NCI-H1105 (cell line): ENCODE results near the gene MRPL4.

Experiments
- DNase-seq: peaks from one replicate; lab custom pipeline; 2025; lab: John Stamatoyannopoulos, UW

The MRPL4 gene

DNA sequence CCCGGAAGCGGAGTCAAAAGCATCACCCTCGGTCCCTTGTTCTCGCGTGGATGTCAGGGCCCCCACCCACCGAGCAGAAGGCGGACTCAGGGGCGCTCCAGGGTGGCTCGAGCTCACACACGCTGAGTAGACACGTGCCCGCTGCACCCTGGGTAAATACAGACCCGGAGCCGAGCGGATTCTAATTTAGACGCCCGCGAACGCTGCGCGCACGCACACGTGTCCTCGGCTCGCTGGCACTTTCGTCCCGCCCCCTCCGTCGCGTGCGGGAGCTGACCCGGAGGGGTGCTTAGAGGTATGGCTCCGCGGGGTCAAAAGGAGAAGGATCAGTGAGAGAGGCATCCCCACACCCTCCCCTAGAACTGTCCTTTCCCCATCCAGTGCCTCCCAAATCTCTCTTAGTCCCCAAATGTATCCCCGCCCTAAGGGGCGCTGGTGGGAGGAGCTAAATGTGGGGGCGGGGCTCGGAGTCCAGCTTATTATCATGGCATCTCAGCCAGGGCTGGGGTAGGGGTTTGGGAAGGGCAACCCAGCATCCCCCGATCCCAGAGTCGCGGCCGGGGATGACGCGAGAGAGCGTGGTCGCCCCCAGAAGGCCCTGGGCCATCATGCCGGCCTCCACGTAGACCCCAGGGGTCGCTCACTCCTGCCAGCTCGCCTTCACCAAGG, 37.3 kb downstream of the MRPL4 start:
- peak; percentile 72 for DNase-seq

GRCh38 chr19:10289836-10290356, 37.9 kb downstream of the MRPL4 start, which contains the start of gene ICAM5:
TSS of gene ICAM5 (plus strand) at chr19:10289952. CDS start at chr19:10290044, 92 bp downstream.
- peak; percentile 46 for DNase-seq

- DNase-seq: no peak
Observed at GRCh38 chr19:10290357-10290875, 38.4 kb downstream of the MRPL4 start.

GRCh38 chr19:10290876-10291553, 39.0 kb downstream of the MRPL4 start:
- DNase-seq: peak; percentile 23

DNA sequence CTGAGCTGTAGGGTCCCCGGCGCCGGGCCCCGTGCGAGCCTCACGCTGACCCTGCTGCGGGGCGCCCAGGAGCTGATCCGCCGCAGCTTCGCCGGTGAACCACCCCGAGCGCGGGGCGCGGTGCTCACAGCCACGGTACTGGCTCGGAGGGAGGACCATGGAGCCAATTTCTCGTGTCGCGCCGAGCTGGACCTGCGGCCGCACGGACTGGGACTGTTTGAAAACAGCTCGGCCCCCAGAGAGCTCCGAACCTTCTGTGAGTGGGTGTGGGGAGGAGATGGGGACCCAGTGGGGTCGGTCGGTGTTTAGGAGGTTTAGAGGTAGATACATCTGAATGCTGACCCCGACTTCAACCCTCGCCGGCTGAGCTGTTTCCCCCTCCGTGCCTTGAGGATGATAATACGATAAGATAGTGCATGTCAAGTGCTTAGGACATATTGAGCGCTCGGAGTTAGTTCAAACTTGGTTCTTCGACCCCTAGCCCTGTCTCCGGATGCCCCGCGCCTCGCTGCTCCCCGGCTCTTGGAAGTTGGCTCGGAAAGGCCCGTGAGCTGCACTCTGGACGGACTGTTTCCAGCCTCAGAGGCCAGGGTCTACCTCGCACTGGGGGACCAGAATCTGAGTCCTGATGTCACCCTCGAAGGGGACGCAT, 39.7 kb downstream of the MRPL4 start:
- no peak for DNase-seq

DNA sequence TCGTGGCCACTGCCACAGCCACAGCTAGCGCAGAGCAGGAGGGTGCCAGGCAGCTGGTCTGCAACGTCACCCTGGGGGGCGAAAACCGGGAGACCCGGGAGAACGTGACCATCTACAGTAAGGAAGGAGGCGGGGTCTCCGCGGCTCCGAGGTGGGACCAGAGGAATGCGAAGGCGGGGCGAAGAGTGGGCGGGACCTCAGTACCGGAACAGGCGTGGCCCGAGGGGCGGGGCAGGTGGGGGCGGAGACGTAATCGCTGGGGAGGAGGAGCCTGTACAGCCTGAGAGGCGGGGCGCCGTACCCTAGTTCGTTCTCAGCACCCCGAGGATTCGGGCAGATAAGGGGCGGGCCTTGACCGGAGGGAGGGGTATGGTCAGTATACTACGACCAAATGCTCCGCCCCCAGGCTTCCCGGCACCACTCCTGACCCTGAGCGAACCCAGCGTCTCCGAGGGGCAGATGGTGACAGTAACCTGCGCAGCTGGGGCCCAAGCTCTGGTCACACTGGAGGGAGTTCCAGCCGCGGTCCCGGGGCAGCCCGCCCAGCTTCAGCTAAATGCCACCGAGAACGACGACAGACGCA, 40.3 kb downstream of the MRPL4 start:
- no peak for DNase-seq

DNA sequence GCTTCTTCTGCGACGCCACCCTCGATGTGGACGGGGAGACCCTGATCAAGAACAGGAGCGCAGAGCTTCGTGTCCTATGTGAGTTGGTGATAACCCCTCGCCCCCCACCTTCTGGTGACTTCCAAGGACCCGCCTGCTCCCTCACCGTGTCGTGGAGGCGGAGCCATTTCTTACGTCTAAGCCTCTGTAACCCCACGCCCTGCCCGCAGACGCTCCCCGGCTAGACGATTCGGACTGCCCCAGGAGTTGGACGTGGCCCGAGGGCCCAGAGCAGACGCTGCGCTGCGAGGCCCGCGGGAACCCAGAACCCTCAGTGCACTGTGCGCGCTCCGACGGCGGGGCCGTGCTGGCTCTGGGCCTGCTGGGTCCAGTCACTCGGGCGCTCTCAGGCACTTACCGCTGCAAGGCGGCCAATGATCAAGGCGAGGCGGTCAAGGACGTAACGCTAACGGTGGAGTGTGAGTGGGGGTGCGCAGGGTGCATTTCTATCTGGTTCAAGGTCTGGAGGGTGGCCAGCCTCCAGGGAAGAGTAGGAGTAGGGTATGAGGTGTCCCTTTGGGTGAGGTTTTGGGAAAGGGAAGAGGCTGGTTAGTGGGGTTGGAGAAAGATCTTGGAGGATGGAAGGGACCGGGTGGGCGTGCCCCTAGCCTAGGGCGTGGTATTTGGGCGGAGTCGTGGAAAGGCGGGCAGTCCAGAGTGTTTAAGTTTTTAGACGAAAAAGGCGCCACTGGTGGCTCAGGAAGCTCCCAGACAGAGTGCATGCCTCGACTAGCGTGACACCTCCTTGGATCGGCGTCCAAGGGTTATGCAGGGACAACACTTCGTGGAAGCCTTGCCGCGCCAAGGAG, 41.0 kb downstream of the MRPL4 start:
- no peak for DNase-seq

DNA sequence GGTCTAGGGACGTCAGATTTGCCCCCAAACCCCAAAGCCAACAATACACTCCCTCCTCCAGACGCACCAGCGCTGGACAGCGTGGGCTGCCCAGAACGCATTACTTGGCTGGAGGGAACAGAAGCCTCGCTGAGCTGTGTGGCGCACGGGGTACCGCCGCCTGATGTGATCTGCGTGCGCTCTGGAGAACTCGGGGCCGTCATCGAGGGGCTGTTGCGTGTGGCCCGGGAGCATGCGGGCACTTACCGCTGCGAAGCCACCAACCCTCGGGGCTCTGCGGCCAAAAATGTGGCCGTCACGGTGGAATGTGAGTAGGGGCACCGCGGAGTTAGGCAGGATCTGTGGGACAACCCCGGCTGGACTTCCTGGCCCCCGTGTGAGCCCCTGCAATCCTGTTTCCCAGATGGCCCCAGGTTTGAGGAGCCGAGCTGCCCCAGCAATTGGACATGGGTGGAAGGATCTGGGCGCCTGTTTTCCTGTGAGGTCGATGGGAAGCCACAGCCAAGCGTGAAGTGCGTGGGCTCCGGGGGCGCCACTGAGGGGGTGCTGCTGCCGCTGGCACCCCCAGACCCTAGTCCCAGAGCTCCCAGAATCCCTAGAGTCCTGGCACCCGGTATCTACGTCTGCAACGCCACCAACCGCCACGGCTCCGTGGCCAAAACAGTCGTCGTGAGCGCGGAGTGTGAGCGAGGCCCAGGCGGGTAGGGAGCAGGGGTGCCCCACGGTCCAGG, 41.8 kb downstream of the MRPL4 start:
- DNase-seq: no peak

DNA sequence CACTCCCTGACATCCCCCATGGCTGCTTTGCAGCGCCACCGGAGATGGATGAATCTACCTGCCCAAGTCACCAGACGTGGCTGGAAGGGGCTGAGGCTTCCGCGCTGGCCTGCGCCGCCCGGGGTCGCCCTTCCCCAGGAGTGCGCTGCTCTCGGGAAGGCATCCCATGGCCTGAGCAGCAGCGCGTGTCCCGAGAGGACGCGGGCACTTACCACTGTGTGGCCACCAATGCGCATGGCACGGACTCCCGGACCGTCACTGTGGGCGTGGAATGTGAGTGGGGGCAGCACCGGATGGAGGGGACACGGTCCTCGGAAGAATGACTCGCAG, 42.3 kb downstream of the MRPL4 start:
- DNase-seq: no peak

GRCh38 chr19:10295305-10295846, 43.4 kb downstream of the MRPL4 start:
- DNase-seq: no peak

DNA sequence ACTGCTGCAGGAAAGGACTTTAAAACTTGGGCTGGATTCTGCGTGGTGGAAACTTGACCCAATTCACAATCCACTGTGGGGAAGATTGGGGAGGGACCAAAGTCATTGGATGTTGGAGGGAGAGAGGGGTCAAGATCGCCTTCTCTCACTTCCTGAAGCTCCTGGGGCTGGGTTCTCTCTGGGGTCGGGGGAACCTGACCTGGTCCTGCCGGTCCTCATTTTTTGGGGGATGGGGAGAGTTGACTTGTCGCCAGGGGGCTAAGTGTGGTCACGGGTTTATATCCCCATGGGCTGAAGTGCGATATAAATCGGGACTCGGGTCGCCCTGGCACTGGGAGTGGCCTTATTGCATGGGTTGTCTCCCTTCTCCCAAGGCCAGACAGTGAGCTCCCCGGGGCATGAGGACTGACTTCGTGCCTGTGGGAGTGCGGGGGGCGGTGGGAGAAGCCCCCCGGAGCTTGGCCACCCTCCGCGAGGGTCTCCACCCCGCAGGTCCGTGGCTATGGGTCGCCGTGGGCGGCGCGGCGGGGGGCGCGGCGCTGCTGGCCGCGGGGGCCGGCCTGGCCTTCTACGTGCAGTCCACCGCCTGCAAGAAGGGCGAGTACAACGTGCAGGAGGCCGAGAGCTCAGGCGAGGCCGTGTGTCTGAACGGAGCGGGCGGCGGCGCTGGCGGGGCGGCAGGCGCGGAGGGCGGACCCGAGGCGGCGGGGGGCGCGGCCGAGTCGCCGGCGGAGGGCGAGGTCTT, 44.0 kb downstream of the MRPL4 start:
- DNase-seq: no peak

- no peak for DNase-seq
Observed at GRCh38 chr19:10299545-10300458, 47.8 kb downstream of the MRPL4 start.

- no peak for DNase-seq
Observed at GRCh38 chr19:10305139-10305806, 53.3 kb downstream of the MRPL4 start.

- no peak for DNase-seq
Observed at GRCh38 chr19:10306327-10306726, 54.3 kb downstream of the MRPL4 start.

- DNase-seq: no peak
Observed at GRCh38 chr19:10309423-10309822, 57.4 kb downstream of the MRPL4 start, which contains the start of gene ZGLP1. TSS of gene ZGLP1 (minus strand) at chr19:10309815.
